ENCODE measurements around the gene ELMO1. TPM values are rescaled to one million over a fixed set of nuclear protein-coding genes. Genes with fewer than 3 reads are reported as not detected.

Gene ELMO1
- total RNA-seq, 1 donor from 2014 or later = 29.4 TPM

DNA sequence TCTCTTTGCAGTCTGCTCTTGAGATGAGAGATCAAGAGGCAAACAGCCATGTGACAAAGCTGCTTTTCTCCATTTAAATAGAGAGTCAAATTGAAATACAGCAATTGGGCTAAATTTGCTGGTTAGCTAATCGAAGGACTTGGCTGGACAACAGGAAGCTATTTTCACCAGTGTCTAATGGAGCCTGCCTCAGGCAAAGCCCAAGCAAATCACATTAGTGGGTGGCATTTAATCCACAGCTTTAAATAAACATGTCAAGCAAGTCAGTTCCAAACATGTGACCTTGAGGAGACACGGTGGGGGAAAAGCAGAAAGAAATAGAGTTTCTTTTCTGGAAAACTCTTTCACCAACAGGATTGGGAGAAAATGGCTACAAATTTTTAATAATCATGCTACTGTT lies 543.9 kb downstream of the ELMO1 start:
- H3K27ac Mint-ChIP-seq = no peak overlapping the region
- peaks cover 6% of the 10 kb centered on the region for H3K9me3 Mint-ChIP-seq
- H3K36me3 Mint-ChIP-seq = peaks cover 9% of the 10 kb centered on the region
- H3K4me3 Mint-ChIP-seq = no peak overlapping the region
- no peak for DNase-seq (ENCODE audit: extremely low spot score, unreplicated experiment)
- TF ChIP-seq, protein P1, sequence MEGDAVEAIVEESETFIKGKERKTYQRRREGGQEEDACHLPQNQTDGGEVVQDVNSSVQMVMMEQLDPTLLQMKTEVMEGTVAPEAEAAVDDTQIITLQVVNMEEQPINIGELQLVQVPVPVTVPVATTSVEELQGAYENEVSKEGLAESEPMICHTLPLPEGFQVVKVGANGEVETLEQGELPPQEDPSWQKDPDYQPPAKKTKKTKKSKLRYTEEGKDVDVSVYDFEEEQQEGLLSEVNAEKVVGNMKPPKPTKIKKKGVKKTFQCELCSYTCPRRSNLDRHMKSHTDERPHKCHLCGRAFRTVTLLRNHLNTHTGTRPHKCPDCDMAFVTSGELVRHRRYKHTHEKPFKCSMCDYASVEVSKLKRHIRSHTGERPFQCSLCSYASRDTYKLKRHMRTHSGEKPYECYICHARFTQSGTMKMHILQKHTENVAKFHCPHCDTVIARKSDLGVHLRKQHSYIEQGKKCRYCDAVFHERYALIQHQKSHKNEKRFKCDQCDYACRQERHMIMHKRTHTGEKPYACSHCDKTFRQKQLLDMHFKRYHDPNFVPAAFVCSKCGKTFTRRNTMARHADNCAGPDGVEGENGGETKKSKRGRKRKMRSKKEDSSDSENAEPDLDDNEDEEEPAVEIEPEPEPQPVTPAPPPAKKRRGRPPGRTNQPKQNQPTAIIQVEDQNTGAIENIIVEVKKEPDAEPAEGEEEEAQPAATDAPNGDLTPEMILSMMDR (conservative IDR thresholded peaks at IDR 0.05) = no peak
- H3K4me1 Mint-ChIP-seq (ENCODE audit: unreplicated experiment) = peaks cover 43% of the 10 kb centered on the region
- no peaks in the 10 kb centered on the region for H3K27me3 Mint-ChIP-seq

DNA sequence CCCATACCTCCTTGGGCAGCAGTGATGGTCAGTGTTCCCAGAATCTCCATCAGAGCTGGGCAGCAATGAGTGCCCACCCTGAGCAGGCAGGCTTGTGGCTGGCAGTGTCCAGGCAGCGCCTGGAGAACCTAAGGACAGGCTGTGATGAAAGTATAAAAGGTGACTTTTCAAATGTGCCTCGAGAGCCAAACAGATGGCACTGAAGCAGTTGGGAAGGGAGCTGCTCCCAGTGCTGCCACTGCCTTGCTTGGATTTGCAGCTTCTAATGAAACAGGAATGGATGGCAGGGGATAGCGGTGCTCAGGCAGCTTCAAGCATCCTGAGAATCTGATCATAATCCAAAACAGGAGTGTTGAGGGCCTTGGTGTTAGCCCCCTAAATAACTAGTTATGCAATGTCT lies 544.6 kb downstream of the ELMO1 start:
- Mint-ChIP-seq H3K27me3 (no peaks in the 10 kb centered on the region), H3K4me1 (ENCODE audit: unreplicated experiment) (peaks cover 43% of the 10 kb centered on the region), H3K9me3 (peaks cover 6% of the 10 kb centered on the region), H3K36me3 (peaks cover 8% of the 10 kb centered on the region), H3K4me3 (no peak overlapping the region), H3K27ac (no peak overlapping the region)
- TF ChIP-seq, protein P1 (conservative IDR thresholded peaks at IDR 0.05) = no peak
- no peak for DNase-seq (ENCODE audit: extremely low spot score, unreplicated experiment)

DNA sequence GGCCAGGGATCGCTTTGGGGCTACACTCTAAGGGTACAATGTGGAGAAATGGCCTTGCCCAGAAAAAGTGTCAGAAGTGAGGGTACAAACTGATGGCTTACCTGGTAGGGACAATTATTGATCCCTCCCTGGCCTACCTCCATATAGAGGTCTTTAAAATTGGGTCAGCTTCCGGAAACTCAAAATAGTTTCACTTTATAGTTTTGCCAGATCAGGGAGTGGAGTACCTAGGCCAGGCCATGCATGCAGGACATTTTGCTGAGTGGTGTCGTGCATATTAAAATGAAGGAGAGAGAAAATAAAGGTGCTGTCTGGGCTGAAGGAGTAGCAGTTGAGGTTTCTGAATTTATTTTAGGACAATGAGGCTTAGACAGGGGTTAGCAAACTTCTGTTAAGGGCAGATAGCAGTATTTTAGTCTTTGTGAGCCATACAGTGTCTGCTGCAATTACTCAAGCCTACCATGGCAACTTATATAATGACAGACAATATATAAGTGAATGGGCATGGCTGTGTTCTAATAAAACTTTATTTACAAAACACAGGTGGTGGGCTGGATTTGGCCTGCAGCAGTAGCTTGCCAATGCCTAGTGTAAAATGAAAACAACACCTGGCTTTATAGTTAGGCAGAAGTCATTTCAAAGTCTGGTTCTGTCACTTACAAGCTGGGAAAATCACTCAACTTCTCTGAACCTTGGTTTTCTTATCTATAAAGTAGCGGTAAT lies 547.5 kb downstream of the ELMO1 start:
- H3K4me3 Mint-ChIP-seq = no peak overlapping the region
- H3K27me3 Mint-ChIP-seq = no peaks in the 10 kb centered on the region
- H3K36me3 Mint-ChIP-seq = peaks cover 11% of the 10 kb centered on the region
- peaks cover 31% of the 10 kb centered on the region for H3K4me1 Mint-ChIP-seq (ENCODE audit: unreplicated experiment)
- TF ChIP-seq, protein P1 (conservative IDR thresholded peaks at IDR 0.05) = no peak
- H3K9me3 Mint-ChIP-seq = peaks cover 6% of the 10 kb centered on the region
- H3K27ac Mint-ChIP-seq = no peak overlapping the region
- no peak for DNase-seq (ENCODE audit: extremely low spot score, unreplicated experiment)

DNA sequence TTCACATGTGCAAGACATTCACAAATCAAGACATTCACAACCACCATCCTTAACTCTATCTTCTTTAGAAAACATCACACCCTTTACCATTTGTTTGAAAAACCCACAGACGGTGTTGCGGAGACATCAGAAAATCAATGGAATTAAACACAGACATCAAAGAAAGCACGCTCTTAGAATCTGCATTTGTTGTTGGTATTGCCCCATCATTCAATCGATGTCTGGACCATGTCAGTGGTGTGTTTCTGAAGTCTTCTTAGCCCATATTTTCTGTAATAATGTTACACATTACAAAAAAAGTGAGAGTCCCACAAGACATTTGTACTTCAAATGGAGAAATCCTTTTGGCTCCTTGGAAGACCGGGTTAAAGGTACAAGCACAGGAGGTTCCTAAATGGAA lies 550.5 kb downstream of the ELMO1 start:
- no peak for DNase-seq (ENCODE audit: extremely low spot score, unreplicated experiment)
- H3K36me3 Mint-ChIP-seq = peaks cover 11% of the 10 kb centered on the region
- H3K27ac Mint-ChIP-seq = no peak overlapping the region
- H3K4me1 Mint-ChIP-seq (ENCODE audit: unreplicated experiment) = peaks cover 9% of the 10 kb centered on the region
- TF ChIP-seq, protein P1 (conservative IDR thresholded peaks at IDR 0.05) = no peak
- H3K4me3 Mint-ChIP-seq = no peak overlapping the region
- H3K27me3 Mint-ChIP-seq = no peaks in the 10 kb centered on the region
- peaks cover 5% of the 10 kb centered on the region for H3K9me3 Mint-ChIP-seq

DNA sequence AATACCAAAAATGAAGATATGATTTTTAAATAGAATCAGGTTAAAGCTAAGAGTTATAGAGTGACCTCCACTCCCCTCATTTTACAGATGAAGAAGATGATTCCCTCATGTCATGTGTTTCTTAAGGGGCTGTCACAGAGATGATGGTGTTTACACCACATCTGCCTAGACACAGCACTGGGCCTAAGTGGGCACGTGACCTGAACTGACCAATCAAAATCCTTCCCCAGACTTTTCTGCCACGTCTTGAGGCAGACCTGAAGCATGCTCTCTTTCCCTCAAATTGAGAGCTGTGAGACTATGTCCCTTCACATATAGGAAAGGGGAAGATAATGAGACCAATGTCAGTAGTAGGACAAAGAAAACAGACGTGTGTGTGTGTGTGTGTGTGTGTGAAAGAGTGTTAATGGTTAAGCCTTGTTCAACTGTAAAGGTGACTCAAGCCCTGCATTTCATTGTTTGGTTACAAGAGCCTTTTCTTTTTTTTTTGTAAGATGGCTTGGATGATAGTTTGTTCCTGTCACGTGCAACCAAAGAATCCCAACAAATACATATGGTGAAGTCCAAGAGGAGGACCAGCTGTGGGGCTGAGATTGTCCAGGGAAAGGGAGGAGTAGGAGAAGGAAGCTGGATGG lies 551.6 kb downstream of the ELMO1 start:
- no peak overlapping the region for H3K27ac Mint-ChIP-seq
- H3K27me3 Mint-ChIP-seq = no peaks in the 10 kb centered on the region
- DNase-seq (ENCODE audit: extremely low spot score, unreplicated experiment) = no peak
- TF ChIP-seq, protein P1 (conservative IDR thresholded peaks at IDR 0.05) = no peak
- H3K36me3 Mint-ChIP-seq = peaks cover 7% of the 10 kb centered on the region
- H3K9me3 Mint-ChIP-seq = no peaks in the 10 kb centered on the region
- no peak overlapping the region for H3K4me3 Mint-ChIP-seq
- peaks cover 4% of the 10 kb centered on the region for H3K4me1 Mint-ChIP-seq (ENCODE audit: unreplicated experiment)

Data from type B pancreatic cell (in vitro differentiated cells).